ENCODE data around the gene ZNF383. TPM values are rescaled to one million over a fixed set of nuclear protein-coding genes. Genes with fewer than 3 reads are reported as not detected.

ZNF383 gene
- total and polyA plus RNA-seq, 2 of the 4 experiments (the other 2 are of a cell fraction), result 2.4 to 4.5 TPM

DNA sequence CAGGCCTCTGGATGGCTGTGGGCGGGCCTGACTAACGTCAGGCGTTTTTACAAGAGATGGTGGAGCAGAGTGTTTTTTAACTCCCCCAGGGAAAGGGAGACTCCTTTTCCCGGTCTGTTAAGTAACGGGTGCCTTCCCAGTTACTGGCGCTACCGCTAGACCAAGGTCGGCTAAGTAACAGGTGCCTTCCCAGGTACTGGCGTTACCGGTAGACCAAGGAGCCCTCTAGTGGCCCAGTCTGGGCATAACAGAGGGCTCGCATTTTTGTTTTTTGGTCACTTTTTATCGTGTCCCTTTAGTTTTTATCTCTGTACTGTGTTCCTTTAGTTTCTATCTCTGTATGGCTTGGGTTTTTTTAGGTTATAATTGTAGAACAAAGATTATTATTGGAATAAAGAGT lies 10.0 kb downstream of the ZNF383 start:
- 40% methylated on average over 2 of the region's 12 CpGs; no CpG with 5 or more reads in 1 of the 2 experiments for WGBS, 2 experiments (ENCODE audit: extremely low coverage in 2 of 2, insufficient read length in 1 of 2)
- ChIA-PET POLR2A (ENCODE audit: unreplicated experiment) (no interaction called here), CTCF (no interaction called here)
- no peak overlapping the region for H3K18ac ChIP-seq (ENCODE audit: low read depth, low read length)
- no peak overlapping the region for H4K5ac ChIP-seq (ENCODE audit: low read depth, low read length)
- no peak overlapping the region for H2BK15ac ChIP-seq (ENCODE audit: low read depth, low read length)
- no peak for ATAC-seq (ENCODE audit: low read depth)
- H2AFZ ChIP-seq (replicated peaks; ENCODE audit: low read length, poor library complexity), result no peak overlapping the region
- no TSS peak for BruUV-seq (replicated peaks)
- no peak overlapping the region for H3K23ac ChIP-seq (ENCODE audit: low read depth, low read length)
- dilution Hi-C loops (cut with HindIII; ENCODE audit: low sequenced_read_pairs, unreplicated experiment), result no loop called here
- intact Hi-C loops (cut with micrococcal nuclease), result no loop called here
- H4K8ac ChIP-seq (ENCODE audit: low read depth in 2 of 2, low read length in 2 of 2), result no peak overlapping the region
- H2BK5ac ChIP-seq (ENCODE audit: low read depth, low read length, poor library complexity, severe bottlenecking), result no peak overlapping the region
- no peak overlapping the region for H4K91ac ChIP-seq (ENCODE audit: insufficient read depth, low read depth, low read length)
- H3K14ac ChIP-seq (replicated peaks; ENCODE audit: low read depth, low read length), result no peak overlapping the region
- H3K9ac ChIP-seq (ENCODE audit: low read depth, low read length), result no peak overlapping the region
- no peaks in the 10 kb centered on the region for H4K20me1 ChIP-seq (ENCODE audit: insufficient read depth, low read length)
- no peak overlapping the region for H3K4me3 ChIP-seq (ENCODE audit: insufficient read depth, low read depth, low read length)
- no peak overlapping the region for H3K4me2 ChIP-seq (ENCODE audit: low read depth, low read length)
- DNase-seq, result no peak
- H2BK120ac ChIP-seq (ENCODE audit: low read depth, low read length), result no peak overlapping the region
- in situ Hi-C loops (cut with MboI; ENCODE audit: low sequenced_read_pairs), result no loop called here
- no peaks in the 10 kb centered on the region for H3K9me1 ChIP-seq (ENCODE audit: insufficient read depth, low read length)
- H3K36me3 ChIP-seq (ENCODE audit: control insufficient read depth, insufficient read depth, low read length), result peaks cover 45% of the 10 kb centered on the region
- H2BK20ac ChIP-seq (ENCODE audit: low read depth, low read length), result no peak overlapping the region
- no peaks in the 10 kb centered on the region for H3K27me3 ChIP-seq (ENCODE audit: control insufficient read depth, insufficient read depth, low read length)
- peaks cover 0 to 2% of the 10 kb centered on the region in 2 experiments; a peak in 1 of 4 replicates for H3K79me1 ChIP-seq (ENCODE audit: low read depth in 1 of 2, low read length in 2 of 2)
- peaks cover 24% of the 10 kb centered on the region for H3K9me3 ChIP-seq (ENCODE audit: control insufficient read depth, insufficient read depth, low read length)
- no peak overlapping the region for H2AK9ac ChIP-seq (replicated peaks; ENCODE audit: low read depth, low read length, poor library complexity)
- H3K4ac ChIP-seq (ENCODE audit: low read depth, low read length), result no peak overlapping the region
- no peak overlapping the region for H3K27ac ChIP-seq (ENCODE audit: insufficient read depth, low read length)
- no peak overlapping the region for H2AK5ac ChIP-seq (ENCODE audit: low read depth, low read length)
- no peaks in the 10 kb centered on the region for H3K4me1 ChIP-seq (ENCODE audit: control insufficient read depth, insufficient read depth, low read length)
- TF ChIP-seq RAD21 (IDR thresholded peaks at IDR 0.05; ENCODE audit: low read length), result peak; percentile 40
- TF ChIP-seq, protein P1, sequence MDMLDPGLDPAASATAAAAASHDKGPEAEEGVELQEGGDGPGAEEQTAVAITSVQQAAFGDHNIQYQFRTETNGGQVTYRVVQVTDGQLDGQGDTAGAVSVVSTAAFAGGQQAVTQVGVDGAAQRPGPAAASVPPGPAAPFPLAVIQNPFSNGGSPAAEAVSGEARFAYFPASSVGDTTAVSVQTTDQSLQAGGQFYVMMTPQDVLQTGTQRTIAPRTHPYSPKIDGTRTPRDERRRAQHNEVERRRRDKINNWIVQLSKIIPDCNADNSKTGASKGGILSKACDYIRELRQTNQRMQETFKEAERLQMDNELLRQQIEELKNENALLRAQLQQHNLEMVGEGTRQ (IDR thresholded peaks at IDR 0.05; ENCODE audit: low read depth, low read length), result no peak
- no peak for TF ChIP-seq NFE2L2 (IDR thresholded peaks at IDR 0.05; ENCODE audit: low read depth, low read length)
- TF ChIP-seq, protein P2, sequence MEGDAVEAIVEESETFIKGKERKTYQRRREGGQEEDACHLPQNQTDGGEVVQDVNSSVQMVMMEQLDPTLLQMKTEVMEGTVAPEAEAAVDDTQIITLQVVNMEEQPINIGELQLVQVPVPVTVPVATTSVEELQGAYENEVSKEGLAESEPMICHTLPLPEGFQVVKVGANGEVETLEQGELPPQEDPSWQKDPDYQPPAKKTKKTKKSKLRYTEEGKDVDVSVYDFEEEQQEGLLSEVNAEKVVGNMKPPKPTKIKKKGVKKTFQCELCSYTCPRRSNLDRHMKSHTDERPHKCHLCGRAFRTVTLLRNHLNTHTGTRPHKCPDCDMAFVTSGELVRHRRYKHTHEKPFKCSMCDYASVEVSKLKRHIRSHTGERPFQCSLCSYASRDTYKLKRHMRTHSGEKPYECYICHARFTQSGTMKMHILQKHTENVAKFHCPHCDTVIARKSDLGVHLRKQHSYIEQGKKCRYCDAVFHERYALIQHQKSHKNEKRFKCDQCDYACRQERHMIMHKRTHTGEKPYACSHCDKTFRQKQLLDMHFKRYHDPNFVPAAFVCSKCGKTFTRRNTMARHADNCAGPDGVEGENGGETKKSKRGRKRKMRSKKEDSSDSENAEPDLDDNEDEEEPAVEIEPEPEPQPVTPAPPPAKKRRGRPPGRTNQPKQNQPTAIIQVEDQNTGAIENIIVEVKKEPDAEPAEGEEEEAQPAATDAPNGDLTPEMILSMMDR (conservative IDR thresholded peaks at IDR 0.05; ENCODE audit: low read depth, low read length), result peak; percentile 37
- no peak overlapping the region for H3K56ac ChIP-seq (ENCODE audit: extremely low read depth, insufficient read depth, low read length)
